Measurements from ENCODE around the gene COL6A1.

COL6A1 gene

DNA sequence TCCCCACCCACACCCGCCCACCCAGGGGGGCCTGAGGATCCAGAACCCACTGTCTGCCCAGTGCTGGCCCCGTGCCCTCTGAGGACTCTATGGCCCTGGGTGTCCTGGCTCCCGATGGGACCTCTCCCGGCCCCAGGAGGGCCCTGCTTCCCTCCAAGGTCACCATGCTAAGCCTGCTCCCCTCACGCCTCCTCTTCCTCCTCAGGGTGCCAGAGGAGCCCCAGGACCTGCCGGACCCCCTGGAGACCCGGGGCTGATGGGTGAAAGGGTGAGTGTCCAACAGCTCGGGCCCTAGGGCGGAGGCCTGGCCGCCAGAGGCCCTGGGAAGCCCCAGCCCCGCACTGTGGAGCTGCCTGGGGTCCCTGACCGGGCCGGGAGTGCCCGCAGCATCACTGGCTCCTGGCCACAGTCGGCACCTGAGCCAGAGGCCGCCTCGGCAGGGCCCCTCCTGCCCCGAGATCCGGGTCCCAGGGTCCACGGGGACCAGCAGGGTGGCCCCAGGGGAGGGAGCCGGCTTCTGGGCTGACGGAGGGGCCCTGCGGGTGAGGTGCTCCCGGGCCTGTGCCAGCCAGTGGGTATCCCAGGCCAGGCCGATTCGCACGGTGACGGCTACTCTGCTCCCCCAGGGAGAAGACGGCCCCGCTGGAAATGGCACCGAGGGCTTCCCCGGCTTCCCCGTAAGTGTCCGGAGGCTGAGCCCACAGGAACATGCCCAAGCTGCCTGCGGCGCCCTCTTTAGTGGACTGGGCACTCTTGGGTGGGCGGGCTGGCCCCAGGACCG is 16.1 kb downstream of the COL6A1 start:
- ChIA-PET POLR2A (no interaction called here), CTCF (no interaction called here)
- H3K27me3 ChIP-seq (replicated peaks in 2 of 5; ENCODE audit: control insufficient read depth in 4 of 5, insufficient read depth in 5 of 5, low read length in 4 of 5): no peaks in the 10 kb centered on the region
- 99% methylated on average over 36 of the region's 38 CpGs for WGBS (ENCODE audit: insufficient coverage)
- H3K36me3 ChIP-seq (ENCODE audit: control insufficient read depth in 4 of 4, insufficient read depth in 4 of 4, low read length in 3 of 4): no peaks in the 10 kb centered on the region
- peaks cover 0 to 2% (median 0%) of the 10 kb centered on the region in 4 experiments for H3K4me1 ChIP-seq (ENCODE audit: control extremely low read depth in 1 of 4, control insufficient read depth in 4 of 4, insufficient read depth in 4 of 4, low read length in 3 of 4)
- DNase-seq: no peak
- H3K27ac ChIP-seq (ENCODE audit: insufficient read depth in 1 of 2, low read depth in 1 of 2, low read length in 2 of 2, poor library complexity in 1 of 2, severe bottlenecking in 2 of 2): no peak overlapping the region
- H3K4me3 ChIP-seq (ENCODE audit: control insufficient read depth in 1 of 7, extremely low read depth in 1 of 7, insufficient read depth in 4 of 7, low read depth in 2 of 7, low read length in 6 of 7): no peak overlapping the region
- H3K9me3 ChIP-seq (ENCODE audit: control extremely low read depth in 1 of 5, control insufficient read depth in 4 of 5, insufficient read depth in 2 of 5, low read depth in 1 of 5, low read length in 4 of 5): no peaks in the 10 kb centered on the region

- H3K4me1 ChIP-seq (ENCODE audit: control extremely low read depth in 1 of 4, control insufficient read depth in 4 of 4, insufficient read depth in 4 of 4, low read length in 3 of 4): no peaks in the 10 kb centered on the region
- H3K36me3 ChIP-seq (ENCODE audit: control insufficient read depth in 4 of 4, insufficient read depth in 4 of 4, low read length in 3 of 4): no peaks in the 10 kb centered on the region
- no peaks in the 10 kb centered on the region for H3K9me3 ChIP-seq (ENCODE audit: control extremely low read depth in 1 of 5, control insufficient read depth in 4 of 5, insufficient read depth in 2 of 5, low read depth in 1 of 5, low read length in 4 of 5)
These were observed 16.7 kb downstream of the COL6A1 start for GRCh38 chr21:45998276-45998701.

DNA sequence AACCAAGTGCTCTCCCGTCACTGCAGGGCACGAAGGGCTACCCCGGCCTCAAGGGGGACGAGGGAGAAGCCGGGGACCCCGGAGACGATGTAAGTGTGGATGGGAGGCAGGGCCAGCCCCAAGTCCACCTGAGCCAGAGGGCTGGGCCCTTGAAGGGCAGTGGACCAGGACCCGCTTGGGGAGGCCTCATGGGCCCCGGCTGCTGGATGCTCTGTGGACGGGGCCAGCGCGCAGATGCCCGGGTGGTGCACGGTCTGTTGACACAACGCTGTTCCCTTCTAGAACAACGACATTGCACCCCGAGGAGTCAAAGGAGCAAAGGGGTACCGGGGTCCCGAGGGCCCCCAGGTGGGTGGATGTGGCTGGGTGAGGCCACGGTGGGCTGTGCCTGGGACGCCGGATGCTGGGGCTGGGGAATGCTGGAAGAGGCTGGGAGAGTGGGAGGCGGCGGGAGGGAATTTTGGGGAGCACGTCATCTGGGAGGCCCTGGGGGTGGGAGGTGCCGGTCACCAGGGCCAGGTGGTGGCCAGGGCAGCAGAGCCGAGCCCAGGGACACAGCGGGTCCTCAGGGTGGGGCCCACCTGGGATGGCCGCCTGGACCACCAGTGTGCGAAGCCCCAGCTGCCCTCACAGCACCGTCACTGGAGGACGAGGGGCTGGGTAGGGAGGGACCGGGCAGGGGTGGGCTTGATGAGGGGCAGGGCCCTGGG is 17.5 kb downstream of the COL6A1 start:
- Histone ChIP-seq H3K27ac (ENCODE audit: insufficient read depth in 1 of 2, low read depth in 1 of 2, low read length in 2 of 2, poor library complexity in 1 of 2, severe bottlenecking in 2 of 2) (no peak overlapping the region), H3K4me1 (ENCODE audit: control extremely low read depth in 1 of 4, control insufficient read depth in 4 of 4, insufficient read depth in 4 of 4, low read length in 3 of 4) (no peaks in the 10 kb centered on the region), H3K27me3 (replicated peaks in 2 of 5; ENCODE audit: control insufficient read depth in 4 of 5, insufficient read depth in 5 of 5, low read length in 4 of 5) (no peaks in the 10 kb centered on the region), H3K4me3 (ENCODE audit: control insufficient read depth in 1 of 7, extremely low read depth in 1 of 7, insufficient read depth in 4 of 7, low read depth in 2 of 7, low read length in 6 of 7) (no peak overlapping the region), H3K9me3 (ENCODE audit: control extremely low read depth in 1 of 5, control insufficient read depth in 4 of 5, insufficient read depth in 2 of 5, low read depth in 1 of 5, low read length in 4 of 5) (no peaks in the 10 kb centered on the region), H3K36me3 (ENCODE audit: control insufficient read depth in 4 of 4, insufficient read depth in 4 of 4, low read length in 3 of 4) (no peaks in the 10 kb centered on the region)
- no peak for DNase-seq
- POLR2A ChIA-PET: no interaction called here
- CTCF ChIA-PET: no interaction called here
- 96% methylated on average over 33 of the region's 33 CpGs for WGBS (ENCODE audit: insufficient coverage)

More at GRCh38 chr21:45998276-45998701, 16.7 kb downstream of the COL6A1 start:
- H3K27ac ChIP-seq (ENCODE audit: insufficient read depth in 1 of 2, low read depth in 1 of 2, low read length in 2 of 2, poor library complexity in 1 of 2, severe bottlenecking in 2 of 2): no peak overlapping the region
- no peak for DNase-seq
- H3K4me3 ChIP-seq (ENCODE audit: control insufficient read depth in 1 of 7, extremely low read depth in 1 of 7, insufficient read depth in 4 of 7, low read depth in 2 of 7, low read length in 6 of 7): no peak overlapping the region
- no peaks in the 10 kb centered on the region for H3K27me3 ChIP-seq (replicated peaks in 2 of 5; ENCODE audit: control insufficient read depth in 4 of 5, insufficient read depth in 5 of 5, low read length in 4 of 5)
- POLR2A ChIA-PET: no interaction called here
- CTCF ChIA-PET: no interaction called here
- 96% methylated on average over 22 of the region's 22 CpGs for WGBS (ENCODE audit: insufficient coverage)

- Histone ChIP-seq H3K4me1 (ENCODE audit: control extremely low read depth in 1 of 4, control insufficient read depth in 4 of 4, insufficient read depth in 4 of 4, low read length in 3 of 4) (no peaks in the 10 kb centered on the region), H3K4me3 (ENCODE audit: control insufficient read depth in 1 of 7, extremely low read depth in 1 of 7, insufficient read depth in 4 of 7, low read depth in 2 of 7, low read length in 6 of 7) (no peak overlapping the region), H3K27me3 (replicated peaks in 2 of 5; ENCODE audit: control insufficient read depth in 4 of 5, insufficient read depth in 5 of 5, low read length in 4 of 5) (no peaks in the 10 kb centered on the region), H3K9me3 (ENCODE audit: control extremely low read depth in 1 of 5, control insufficient read depth in 4 of 5, insufficient read depth in 2 of 5, low read depth in 1 of 5, low read length in 4 of 5) (no peaks in the 10 kb centered on the region), H3K27ac (ENCODE audit: insufficient read depth in 1 of 2, low read depth in 1 of 2, low read length in 2 of 2, poor library complexity in 1 of 2, severe bottlenecking in 2 of 2) (no peak overlapping the region), H3K36me3 (ENCODE audit: control insufficient read depth in 4 of 4, insufficient read depth in 4 of 4, low read length in 3 of 4) (no peaks in the 10 kb centered on the region)
- no peak for DNase-seq
- ChIA-PET POLR2A (no interaction called here), CTCF (no interaction called here)
- 97% methylated on average over 16 of the region's 21 CpGs for WGBS (ENCODE audit: insufficient coverage)
These were observed 18.1 kb downstream of the COL6A1 start for GRCh38 chr21:45999581-46000181.

- ChIA-PET CTCF (no interaction called here), POLR2A (no interaction called here)
- Histone ChIP-seq H3K9me3 (ENCODE audit: control extremely low read depth in 1 of 5, control insufficient read depth in 4 of 5, insufficient read depth in 2 of 5, low read depth in 1 of 5, low read length in 4 of 5) (peaks cover 0 to 2% (median 0%) of the 10 kb centered on the region in 5 experiments), H3K27me3 (replicated peaks in 2 of 5; ENCODE audit: control insufficient read depth in 4 of 5, insufficient read depth in 5 of 5, low read length in 4 of 5) (no peaks in the 10 kb centered on the region), H3K27ac (ENCODE audit: insufficient read depth in 1 of 2, low read depth in 1 of 2, low read length in 2 of 2, poor library complexity in 1 of 2, severe bottlenecking in 2 of 2) (no peak overlapping the region), H3K36me3 (ENCODE audit: control insufficient read depth in 4 of 4, insufficient read depth in 4 of 4, low read length in 3 of 4) (no peaks in the 10 kb centered on the region), H3K4me1 (ENCODE audit: control extremely low read depth in 1 of 4, control insufficient read depth in 4 of 4, insufficient read depth in 4 of 4, low read length in 3 of 4) (no peaks in the 10 kb centered on the region), H3K4me3 (ENCODE audit: control insufficient read depth in 1 of 7, extremely low read depth in 1 of 7, insufficient read depth in 4 of 7, low read depth in 2 of 7, low read length in 6 of 7) (no peak overlapping the region)
- no peak for DNase-seq
- 93% methylated on average over 20 of the region's 27 CpGs for WGBS (ENCODE audit: insufficient coverage)
These were observed 18.7 kb downstream of the COL6A1 start for GRCh38 chr21:46000182-46000730.

DNA sequence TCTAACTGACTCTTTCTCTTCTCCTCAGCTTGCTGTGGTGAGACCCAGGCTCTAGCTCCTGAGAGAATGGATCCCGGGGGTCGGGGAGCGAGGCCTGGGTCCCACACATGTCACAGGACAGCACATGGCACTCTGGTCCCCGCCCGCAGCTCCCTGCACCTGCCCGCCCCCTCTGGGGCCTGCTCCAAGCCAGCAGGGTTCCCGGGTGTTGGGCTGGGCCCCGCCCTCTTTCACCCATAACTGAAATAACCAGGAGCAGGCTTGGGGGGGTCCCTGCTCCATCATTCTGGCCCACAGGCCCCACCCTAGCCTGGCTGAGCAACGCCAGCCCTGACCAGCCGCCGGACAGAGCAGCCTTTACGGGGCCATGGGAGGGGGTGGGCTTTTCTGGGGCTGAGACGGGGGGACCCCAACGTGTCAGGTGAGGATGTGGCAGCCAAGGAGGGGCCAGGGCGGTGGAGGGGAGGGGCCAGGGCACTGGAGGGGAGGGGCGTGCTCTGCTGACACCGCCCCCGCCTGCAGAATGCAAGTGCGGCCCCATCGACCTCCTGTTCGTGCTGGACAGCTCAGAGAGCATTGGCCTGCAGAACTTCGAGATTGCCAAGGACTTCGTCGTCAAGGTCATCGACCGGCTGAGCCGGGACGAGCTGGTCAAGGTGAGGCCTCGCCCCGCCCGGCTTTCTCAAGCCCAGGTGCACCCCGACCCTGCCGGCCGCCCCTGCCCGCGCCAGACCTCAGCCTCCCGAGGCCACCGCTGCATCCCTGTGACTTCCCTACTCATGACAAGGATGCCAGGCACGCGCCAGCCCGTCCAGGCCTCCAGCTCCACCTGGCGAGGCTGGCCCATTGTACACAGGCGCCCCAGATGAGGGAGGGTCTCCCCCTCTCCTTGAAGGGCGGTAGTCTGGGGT is 19.4 kb downstream of the COL6A1 start:
- 94% methylated on average over 36 of the region's 44 CpGs for WGBS (ENCODE audit: insufficient coverage)

More for the DNA sequence above, 19.4 kb downstream of the COL6A1 start:
- H3K27me3 ChIP-seq (replicated peaks in 2 of 5; ENCODE audit: control insufficient read depth in 4 of 5, insufficient read depth in 5 of 5, low read length in 4 of 5): no peaks in the 10 kb centered on the region
- no peaks in the 10 kb centered on the region for H3K4me1 ChIP-seq (ENCODE audit: control extremely low read depth in 1 of 4, control insufficient read depth in 4 of 4, insufficient read depth in 4 of 4, low read length in 3 of 4)
- POLR2A ChIA-PET: no interaction called here
- no peak for DNase-seq
- H3K27ac ChIP-seq (ENCODE audit: insufficient read depth in 1 of 2, low read depth in 1 of 2, low read length in 2 of 2, poor library complexity in 1 of 2, severe bottlenecking in 2 of 2): no peak overlapping the region
- no peak overlapping the region for H3K4me3 ChIP-seq (ENCODE audit: control insufficient read depth in 1 of 7, extremely low read depth in 1 of 7, insufficient read depth in 4 of 7, low read depth in 2 of 7, low read length in 6 of 7)
- peaks cover 0 to 2% (median 0%) of the 10 kb centered on the region in 5 experiments for H3K9me3 ChIP-seq (ENCODE audit: control extremely low read depth in 1 of 5, control insufficient read depth in 4 of 5, insufficient read depth in 2 of 5, low read depth in 1 of 5, low read length in 4 of 5)
- CTCF ChIA-PET: no interaction called here
- H3K36me3 ChIP-seq (ENCODE audit: control insufficient read depth in 4 of 4, insufficient read depth in 4 of 4, low read length in 3 of 4): no peaks in the 10 kb centered on the region
